ENCODE data around the gene PLD1. TPM values are rescaled to one million over a fixed set of nuclear protein-coding genes. Genes with fewer than 3 reads are reported as not detected.

The PLD1 gene
- total RNA-seq, 1 donor from 2014 or later: 0.21 TPM

DNA sequence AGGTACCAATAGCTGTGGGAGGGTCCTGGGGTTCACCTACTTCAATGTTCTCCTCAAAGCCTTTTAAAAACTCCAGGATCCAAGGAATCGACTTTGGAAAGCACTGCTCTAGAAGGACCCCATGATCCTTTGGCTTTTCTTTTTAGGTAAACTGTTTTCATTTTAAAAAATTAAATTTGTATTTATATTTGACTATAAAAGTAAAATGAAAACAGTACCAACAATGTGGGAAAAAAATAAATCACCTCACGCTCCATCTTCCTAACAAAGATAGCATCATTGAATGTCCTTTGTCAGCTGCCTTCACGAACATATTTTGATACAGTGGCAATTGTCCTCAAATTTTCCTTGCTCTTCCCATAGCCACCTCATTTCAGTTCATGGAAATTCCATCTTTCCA, 127.5 kb downstream of the PLD1 start:
- H3K36me3 ChIP-seq: no peaks in the 10 kb centered on the region
- H3K27ac Mint-ChIP-seq: no peak overlapping the region

GRCh38 chr3:171680726-171681411, 129.4 kb downstream of the PLD1 start:
- Mint-ChIP-seq H3K36me3 (no peaks in the 10 kb centered on the region), H3K4me3 (no peak overlapping the region), H3K9me3 (peaks cover 6% of the 10 kb centered on the region), H3K27ac (no peak overlapping the region), H3K27me3 (ENCODE audit: insufficient read depth, low read depth) (peaks cover 2% of the 10 kb centered on the region), H3K4me1 (no peaks in the 10 kb centered on the region)
- no peak for TF ChIP-seq EZH2phosphoT487 (IDR thresholded peaks at IDR 0.05)
- no peak for TF ChIP-seq EZH2 (IDR thresholded peaks at IDR 0.05)
- TF ChIP-seq, protein P1, sequence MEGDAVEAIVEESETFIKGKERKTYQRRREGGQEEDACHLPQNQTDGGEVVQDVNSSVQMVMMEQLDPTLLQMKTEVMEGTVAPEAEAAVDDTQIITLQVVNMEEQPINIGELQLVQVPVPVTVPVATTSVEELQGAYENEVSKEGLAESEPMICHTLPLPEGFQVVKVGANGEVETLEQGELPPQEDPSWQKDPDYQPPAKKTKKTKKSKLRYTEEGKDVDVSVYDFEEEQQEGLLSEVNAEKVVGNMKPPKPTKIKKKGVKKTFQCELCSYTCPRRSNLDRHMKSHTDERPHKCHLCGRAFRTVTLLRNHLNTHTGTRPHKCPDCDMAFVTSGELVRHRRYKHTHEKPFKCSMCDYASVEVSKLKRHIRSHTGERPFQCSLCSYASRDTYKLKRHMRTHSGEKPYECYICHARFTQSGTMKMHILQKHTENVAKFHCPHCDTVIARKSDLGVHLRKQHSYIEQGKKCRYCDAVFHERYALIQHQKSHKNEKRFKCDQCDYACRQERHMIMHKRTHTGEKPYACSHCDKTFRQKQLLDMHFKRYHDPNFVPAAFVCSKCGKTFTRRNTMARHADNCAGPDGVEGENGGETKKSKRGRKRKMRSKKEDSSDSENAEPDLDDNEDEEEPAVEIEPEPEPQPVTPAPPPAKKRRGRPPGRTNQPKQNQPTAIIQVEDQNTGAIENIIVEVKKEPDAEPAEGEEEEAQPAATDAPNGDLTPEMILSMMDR (IDR thresholded peaks at IDR 0.05): no peak
- H3K4me1 ChIP-seq: no peaks in the 10 kb centered on the region
- no peaks in the 10 kb centered on the region for H3K27me3 ChIP-seq
- no peaks in the 10 kb centered on the region for H4K20me1 ChIP-seq (ENCODE audit: low read depth)
- no peaks in the 10 kb centered on the region for H3K79me2 ChIP-seq (ENCODE audit: low read depth)
- no peak overlapping the region for H2AFZ ChIP-seq (replicated peaks)
- no peak for DNase-seq (ENCODE audit: low spot score)
- no peaks in the 10 kb centered on the region for H3K9me3 ChIP-seq (ENCODE audit: low read depth)
- no peaks in the 10 kb centered on the region for H3K36me3 ChIP-seq
- H3F3A ChIP-seq (ENCODE audit: low read depth): no peaks in the 10 kb centered on the region
- no peak overlapping the region for H3K27ac ChIP-seq
- no peak overlapping the region for H3K9ac ChIP-seq
- H3K4me3 ChIP-seq: no peak overlapping the region
- no peak overlapping the region for H3K4me2 ChIP-seq

More for the DNA sequence above, 127.5 kb downstream of the PLD1 start:
- DNase-seq (ENCODE audit: low spot score): no peak
- no peaks in the 10 kb centered on the region for H3F3A ChIP-seq (ENCODE audit: low read depth)
- Mint-ChIP-seq H3K4me1 (no peaks in the 10 kb centered on the region), H3K9me3 (peaks cover 6% of the 10 kb centered on the region), H3K4me3 (no peak overlapping the region), H3K27me3 (ENCODE audit: insufficient read depth, low read depth) (no peaks in the 10 kb centered on the region), H3K36me3 (no peaks in the 10 kb centered on the region)
- no peaks in the 10 kb centered on the region for H3K4me1 ChIP-seq
- no peaks in the 10 kb centered on the region for H3K79me2 ChIP-seq (ENCODE audit: low read depth)
- no peak overlapping the region for H3K9ac ChIP-seq
- TF ChIP-seq EZH2phosphoT487 (IDR thresholded peaks at IDR 0.05): no peak
- TF ChIP-seq, protein P1 (IDR thresholded peaks at IDR 0.05): no peak
- no peak for TF ChIP-seq EZH2 (IDR thresholded peaks at IDR 0.05)
- H3K4me2 ChIP-seq: no peak overlapping the region
- no peaks in the 10 kb centered on the region for H4K20me1 ChIP-seq (ENCODE audit: low read depth)
- no peak overlapping the region for H2AFZ ChIP-seq (replicated peaks)
- no peak overlapping the region for H3K27ac ChIP-seq
- H3K9me3 ChIP-seq (ENCODE audit: low read depth): no peaks in the 10 kb centered on the region
- no peaks in the 10 kb centered on the region for H3K27me3 ChIP-seq
- no peak overlapping the region for H3K4me3 ChIP-seq

GRCh38 chr3:171678971-171679492, 131.3 kb downstream of the PLD1 start:
- no peaks in the 10 kb centered on the region for H3K36me3 Mint-ChIP-seq
- Histone ChIP-seq H2AFZ (replicated peaks) (no peak overlapping the region), H3F3A (ENCODE audit: low read depth) (no peaks in the 10 kb centered on the region), H3K4me3 (no peak overlapping the region), H3K9me3 (ENCODE audit: low read depth) (no peaks in the 10 kb centered on the region), H4K20me1 (ENCODE audit: low read depth) (no peaks in the 10 kb centered on the region), H3K9ac (no peak overlapping the region), H3K4me2 (no peak overlapping the region), H3K27me3 (no peaks in the 10 kb centered on the region), H3K36me3 (no peaks in the 10 kb centered on the region), H3K79me2 (ENCODE audit: low read depth) (no peaks in the 10 kb centered on the region), H3K4me1 (no peaks in the 10 kb centered on the region), H3K27ac (no peak overlapping the region)
- H3K27me3 Mint-ChIP-seq (ENCODE audit: insufficient read depth, low read depth): peaks cover 2% of the 10 kb centered on the region
- H3K27ac Mint-ChIP-seq: peak overlapping the region; percentile 27
- H3K4me1 Mint-ChIP-seq: no peaks in the 10 kb centered on the region
- H3K9me3 Mint-ChIP-seq: peaks cover 6% of the 10 kb centered on the region
- TF ChIP-seq EZH2phosphoT487 (IDR thresholded peaks at IDR 0.05) (no peak), EZH2 (IDR thresholded peaks at IDR 0.05) (no peak)
- TF ChIP-seq, protein P1 (IDR thresholded peaks at IDR 0.05): no peak
- H3K4me3 Mint-ChIP-seq: no peak overlapping the region
- DNase-seq (ENCODE audit: low spot score): no peak
